HG03460 (cell line): Measurements from ENCODE around the gene TFEB.

ENCODE experiments used
- ATAC-seq: cut with Tn5 transposase; IDR thresholded peaks from one replicate; pipeline ENCODE4 v1.9.1; 2021; ENCODE audit not compliant: unreplicated experiment

The TFEB gene

DNA sequence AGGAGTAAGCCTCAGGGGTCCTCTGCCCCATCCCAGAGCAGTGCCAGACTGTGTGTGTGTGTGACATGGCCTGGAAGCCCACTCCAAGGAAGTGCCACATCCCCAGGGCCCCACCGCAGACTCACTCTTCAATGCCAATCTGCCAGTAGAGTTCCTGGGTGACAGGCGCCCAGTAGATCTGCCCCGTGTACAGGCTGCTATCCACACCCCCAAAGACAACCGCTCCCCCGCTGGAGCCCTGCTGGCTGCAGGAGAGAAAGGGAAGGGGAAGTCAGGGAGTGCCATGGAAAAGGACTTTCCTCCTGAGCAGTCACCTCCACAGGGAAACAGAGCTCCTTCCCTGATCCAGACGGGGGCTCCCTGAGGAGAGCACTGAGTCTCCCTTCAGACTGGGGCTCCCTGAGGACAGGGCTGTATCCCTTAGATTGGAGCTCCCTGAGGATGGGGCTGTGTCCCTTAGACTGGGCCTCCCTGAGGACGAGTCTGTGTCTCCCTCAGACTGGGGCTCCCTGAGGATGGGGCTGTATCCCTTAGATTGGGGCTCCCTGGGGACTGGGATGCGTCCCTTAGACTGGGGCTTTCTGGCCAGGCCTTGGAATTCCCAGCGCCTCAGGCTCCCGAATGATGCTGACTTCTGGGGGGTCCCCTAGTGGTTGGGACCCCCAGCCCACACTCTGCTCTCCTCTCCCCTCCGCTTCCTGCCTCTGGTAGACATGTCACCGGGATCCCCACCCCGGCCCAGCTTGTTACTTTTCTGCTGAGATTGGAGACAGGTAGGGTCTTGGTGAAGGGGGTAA is 5.2 kb upstream of the TFEB start:
- ATAC-seq = no peak

DNA sequence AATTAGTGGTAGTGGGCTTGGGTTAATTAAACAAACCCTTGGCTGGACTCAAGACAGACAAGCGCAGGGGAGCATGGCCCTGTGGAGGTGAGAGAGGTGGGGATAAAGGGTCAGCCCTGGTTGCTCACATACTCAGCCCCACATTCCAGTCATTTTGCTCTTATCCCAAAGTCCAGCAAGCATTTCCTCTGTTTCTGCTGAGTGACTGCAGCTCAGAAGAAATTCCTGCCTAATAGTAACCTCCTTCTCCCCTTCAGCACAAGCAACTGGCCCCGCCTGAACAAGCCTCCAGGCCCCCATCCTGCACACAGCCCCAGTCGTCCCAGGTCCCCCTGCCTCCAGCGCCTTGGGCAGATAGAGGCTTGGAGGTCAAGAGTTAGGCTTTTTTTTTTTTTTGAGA is 3.6 kb upstream of the TFEB start:
- ATAC-seq = no peak

DNA sequence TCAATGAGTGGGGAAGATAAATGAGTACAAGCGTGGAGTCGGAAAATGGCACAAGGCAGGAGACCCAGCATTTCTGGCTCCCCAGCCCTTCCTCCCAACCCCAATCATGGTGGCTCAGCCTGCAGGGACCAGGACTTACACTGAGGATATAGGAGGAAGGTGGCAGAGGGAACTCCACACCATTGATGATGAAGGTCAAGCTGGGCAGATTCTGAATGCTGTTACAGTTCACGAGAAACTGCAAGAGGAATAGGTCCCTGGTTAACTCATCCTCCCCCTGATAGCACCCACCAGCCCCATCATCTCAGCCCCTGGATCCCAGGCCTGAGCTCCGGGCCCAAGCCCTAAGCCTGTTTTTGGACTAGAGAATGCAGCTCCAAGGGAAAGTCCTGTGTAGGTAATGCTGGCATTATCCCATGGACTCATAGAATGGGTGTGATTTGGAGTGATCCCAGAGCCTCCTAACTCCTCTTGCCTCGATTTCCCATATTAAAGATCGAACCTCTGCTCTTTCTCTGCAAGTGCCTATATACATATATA is 2.3 kb upstream of the TFEB start:
- no peak for ATAC-seq

DNA sequence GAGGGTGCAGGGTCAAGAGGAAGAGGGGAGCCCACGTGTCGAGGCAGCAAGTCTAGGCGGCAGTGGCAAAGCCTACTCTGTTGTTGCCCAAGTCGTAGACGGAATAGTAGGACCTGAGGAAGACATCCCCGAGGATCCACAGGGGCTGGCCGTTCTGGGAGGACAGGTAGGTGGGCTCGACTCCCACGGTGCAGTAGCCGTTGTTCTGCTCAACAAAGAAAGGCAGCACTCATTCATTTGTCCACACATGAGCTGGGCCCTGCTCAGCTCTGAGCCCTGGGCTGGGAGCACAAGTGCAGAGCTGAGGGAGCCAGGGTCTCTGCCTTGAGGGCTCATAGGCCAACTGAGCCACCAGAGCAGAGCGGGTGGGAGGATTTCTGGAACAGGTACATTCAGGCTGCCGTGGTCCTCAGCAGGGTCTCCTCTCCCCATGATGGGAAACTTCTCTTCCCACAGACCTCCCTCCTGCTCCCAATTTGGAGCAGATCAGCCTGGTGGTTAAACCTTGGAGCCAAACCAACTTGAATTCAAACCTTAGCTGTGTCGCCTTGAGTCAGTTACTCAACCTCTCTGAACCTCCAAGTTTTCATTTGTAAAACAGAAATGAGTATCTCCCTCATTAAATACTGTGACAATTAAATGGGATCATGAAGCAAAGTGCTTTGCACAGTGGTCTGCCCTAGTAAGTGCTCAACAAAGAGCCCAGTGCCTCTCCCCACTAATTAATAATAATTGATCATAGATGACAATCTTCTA is 1.6 kb upstream of the TFEB start:
- ATAC-seq = no peak

DNA sequence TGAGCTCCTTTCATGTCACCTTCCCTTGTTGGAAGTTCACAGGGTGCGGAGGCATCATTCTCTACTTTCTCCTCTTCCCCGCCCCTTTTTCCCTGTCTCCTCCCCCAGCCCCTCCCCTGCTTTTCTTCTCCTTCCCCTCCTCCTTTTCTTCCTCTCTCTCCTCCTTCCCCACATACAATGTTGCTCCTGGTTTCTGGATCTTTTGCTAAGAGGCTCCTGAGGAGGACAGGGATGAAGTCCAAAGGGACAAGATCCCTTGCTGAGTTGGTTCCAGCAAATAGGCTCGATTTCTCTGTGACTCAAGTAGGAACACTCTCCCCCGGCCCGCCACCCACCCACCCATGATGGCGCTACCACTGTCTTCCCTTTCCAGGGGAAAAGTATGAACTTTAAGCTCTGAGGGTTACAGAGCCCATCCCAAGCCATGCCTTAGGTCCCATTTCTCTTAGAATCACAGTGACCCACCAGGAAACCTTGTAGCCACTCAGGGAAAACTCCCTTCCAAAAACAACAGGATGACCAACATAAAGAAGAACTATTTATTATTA is 852 bp upstream of the TFEB start:
- no peak for ATAC-seq

DNA sequence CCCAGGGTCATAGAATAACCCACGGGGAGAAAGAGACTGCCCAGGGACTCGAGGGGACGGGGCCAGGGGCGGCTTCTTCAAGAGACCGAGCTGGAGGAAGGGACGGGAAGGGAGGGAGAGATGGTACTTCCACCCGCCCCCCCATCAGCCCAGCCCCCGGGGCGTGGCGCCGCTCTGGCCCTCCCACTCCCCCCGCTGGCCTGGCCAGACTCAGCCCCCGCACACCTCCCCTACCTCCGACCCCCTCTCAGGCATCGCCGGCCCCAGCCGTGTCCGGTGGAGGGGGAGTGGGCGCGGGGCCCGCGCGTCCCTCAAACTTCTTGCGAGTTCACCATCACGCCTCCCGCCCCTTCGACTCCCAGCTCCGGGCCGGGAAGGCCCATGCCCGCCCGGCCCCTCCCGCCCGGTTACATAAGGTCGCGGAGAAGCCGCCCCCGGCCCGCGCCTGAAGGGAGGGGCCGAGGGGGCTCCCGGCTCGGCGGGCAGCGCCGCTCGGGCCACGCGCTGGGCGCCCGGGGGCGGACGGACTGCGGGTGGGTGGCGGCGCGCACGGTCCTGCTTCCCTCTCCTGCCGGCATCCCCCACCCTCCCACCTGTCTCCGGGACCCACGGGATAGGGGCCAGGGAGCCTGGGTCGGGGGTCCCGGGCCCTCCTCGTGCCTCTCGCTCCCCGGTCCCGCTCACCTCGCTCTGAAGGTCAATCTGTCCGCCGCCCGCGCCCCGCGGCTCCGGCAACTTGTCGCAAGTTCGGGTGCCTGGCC is 562 bp downstream of the TFEB start:
- peak; percentile 20 for ATAC-seq

DNA sequence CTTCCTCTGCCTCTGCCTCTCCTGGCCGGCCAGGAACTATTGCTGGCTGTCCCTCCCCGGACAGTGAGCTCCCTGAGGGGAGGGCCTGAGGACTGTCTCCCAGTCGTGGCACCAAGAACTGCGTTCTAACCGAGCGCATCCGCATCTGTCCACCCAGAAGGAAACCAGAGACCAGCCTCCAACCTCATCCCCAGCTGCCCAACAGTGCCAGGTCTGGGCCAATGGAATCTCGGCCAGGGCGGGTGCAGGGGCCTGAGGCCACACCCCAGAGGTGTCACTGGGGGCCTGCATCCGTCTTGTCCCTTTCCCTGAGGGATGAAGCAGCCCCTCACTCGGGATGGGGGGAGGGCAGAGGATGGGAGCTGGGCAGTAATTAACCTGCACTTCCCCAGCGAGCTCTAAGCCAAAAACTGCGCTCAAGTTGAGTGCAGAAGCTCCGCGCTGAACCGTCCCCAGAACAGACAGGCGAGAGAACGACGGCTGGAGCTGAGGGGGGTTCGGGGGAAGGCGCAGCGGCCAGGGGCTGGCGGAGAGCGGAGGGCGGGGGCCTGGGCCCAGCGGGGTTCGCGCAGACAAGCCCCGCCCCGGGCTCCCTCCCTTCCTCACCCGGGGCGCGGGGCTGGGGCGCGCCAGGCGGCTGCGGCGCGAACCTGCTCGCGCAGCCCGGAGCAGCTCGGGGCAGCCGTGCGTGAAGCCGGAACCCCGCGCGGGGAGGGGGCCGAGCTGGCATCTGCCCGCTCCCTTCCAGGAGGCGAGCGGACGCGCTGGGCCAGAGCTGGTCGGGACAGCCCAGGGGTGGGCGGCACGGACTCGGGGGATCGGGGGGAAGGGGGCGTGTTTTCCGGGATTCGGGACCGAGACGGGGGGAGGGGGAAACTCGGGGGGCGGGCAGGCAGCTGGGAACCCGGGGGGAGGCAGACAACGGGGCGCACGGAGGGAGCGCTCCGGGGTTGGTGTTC is 1.4 kb downstream of the TFEB start:
- ATAC-seq = peak; percentile 44

DNA sequence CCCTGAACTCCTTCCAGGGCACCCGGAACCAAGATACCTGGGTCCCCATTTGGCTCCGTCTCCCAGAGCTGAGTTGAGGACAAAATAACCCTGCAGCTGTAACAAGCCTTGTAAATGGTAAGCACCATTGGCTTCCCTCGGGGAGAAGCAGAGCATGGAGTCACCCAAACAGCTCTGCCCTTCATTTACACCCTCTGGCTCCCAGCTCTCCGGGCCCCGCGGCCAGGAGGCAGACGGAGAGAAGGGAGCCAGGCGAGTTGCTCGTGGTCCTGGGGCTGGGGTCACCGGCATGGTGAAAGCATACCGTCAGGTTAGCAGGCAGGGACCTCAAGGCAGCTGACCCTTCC is 2.1 kb downstream of the TFEB start:
- no peak for ATAC-seq

DNA sequence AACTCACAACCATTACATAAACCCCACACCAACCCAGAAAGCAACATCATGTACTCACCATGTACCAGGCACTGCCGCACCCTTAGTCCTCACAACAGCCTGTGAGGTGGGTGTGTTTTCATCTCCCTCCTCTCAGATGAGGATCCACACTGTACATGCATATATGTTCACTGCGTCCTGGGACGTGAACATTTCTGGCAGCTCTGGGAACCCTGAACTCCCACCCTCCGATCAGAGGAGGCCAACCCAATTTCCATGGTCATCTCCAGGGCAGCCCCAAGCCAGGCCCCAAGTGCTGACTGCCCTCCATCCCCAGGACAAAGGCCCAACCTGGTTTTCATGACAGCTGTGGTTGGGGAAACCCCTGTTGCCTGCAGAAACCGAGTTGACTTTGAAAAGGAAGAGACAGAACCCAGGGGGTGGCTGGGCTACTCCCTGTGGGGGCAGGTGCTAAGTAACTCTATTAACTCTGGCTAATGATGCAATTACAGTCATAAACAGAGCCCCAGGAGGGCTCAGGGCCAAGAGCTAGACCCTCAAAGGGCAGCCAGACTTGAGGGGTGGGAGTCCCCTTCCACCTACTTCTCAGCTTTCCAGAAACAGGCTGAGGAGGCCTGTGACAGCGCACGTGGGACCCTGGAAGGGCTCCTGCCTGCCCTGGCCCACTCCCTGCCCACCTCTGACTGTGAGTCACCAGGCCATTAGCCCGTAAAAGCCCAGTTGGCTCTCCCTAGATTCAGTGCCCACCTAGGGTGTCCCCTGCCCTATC is 2.6 kb downstream of the TFEB start:
- ATAC-seq = peak; percentile 35

DNA sequence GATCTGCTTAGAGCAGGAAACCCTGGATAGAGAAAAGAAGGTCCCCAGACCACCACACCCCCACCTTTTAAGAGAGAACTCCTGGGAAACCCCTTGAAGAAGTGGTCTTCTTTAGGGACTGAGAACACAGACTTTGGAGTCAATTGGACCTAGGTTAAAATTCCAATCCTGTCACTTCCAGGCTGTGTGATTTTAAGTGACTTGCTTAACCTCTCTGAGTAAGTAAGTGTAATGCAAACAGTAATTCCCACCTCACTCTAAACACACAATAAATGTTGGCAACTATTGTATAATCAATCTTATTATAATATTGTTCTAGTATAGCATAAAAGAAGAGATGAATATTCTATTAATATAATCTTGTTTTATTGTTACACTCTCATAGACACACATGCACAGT is 3.3 kb downstream of the TFEB start:
- no peak for ATAC-seq

DNA sequence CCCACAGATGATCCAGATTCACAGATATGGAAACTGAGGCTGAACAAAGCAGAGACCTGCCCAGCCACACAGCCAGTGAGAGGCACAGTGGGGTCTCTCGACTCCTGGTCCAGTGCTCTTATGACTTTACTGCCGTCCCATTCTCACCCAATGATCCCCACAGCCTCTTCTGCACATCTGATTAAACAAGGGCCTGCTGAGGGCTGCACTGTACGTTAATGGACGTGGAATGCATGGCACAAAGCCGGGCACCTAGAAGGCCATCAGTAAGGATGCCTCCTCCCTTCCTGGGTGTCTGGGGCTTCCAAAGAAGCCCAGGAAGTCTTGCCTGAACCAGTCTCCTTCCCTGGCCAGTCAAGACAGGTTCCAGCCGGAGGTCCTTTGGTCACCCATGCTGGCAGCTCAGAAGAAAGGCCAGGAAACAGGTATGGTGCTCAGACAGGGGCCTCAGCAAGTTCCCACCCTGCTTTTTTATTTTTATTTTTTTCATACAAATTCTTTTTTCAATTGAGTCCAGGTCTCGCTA is 3.8 kb downstream of the TFEB start:
- no peak for ATAC-seq

DNA sequence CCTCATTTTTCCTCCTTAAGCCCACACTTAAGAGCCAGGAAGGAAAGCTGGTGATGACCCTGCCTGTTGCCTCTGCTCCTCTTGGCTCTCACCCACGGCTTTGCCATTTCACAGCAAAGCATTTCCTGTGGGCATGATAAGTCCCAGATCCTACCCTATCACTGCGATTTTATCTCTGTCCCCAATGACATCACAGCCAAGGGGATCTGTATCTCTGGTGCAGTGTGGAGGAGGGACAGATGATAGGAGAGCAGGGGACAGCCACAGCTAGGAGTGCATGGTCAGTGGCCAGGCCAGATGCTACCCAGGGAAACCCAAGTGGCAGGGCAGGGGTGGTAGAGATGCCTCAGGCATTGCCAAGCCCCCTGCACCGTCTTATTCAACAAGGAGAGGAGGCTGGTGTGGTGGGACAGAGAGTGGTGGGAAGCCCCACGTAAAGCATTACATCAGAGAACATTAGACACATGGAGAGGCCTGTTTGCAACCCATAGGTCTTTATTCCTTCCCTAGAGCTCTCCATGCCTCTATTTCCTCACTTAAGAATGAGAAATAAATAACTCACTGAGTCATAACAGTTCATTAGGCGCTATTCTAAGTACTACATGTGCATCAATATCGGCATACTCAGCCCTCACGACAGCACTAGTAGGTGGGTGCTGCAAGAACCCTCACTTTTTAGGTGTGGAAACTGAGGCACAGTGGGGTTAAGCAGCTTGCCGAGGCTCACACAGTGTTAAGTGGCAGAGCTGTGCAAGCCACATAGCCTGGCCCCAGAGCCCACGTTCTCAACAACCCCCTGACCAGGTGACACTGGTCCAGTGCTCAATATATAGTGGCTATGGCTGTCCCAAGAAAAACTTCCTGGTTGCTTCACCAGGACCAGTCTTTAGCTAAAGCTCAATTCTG is 4.6 kb downstream of the TFEB start:
- no peak for ATAC-seq

DNA sequence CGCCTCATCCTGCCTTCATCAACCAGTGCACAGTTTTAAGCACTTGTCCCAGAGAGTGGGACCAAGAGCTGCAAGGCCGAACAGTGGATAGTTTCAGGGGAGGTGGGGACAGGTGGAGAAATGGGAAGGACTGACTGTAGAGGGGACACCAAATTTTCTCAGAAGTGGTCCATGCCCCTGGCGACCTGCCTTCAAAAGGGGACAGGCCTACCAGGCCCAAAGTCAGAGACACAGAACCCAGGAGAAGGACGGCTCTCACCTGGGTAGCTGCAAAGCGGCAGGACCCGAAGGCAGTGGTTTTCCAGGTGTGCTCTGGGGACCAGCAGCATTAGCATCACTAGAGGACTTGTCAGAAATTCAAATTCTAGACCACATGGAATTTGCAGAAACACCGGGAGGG is 5.8 kb downstream of the TFEB start:
- no peak for ATAC-seq

DNA sequence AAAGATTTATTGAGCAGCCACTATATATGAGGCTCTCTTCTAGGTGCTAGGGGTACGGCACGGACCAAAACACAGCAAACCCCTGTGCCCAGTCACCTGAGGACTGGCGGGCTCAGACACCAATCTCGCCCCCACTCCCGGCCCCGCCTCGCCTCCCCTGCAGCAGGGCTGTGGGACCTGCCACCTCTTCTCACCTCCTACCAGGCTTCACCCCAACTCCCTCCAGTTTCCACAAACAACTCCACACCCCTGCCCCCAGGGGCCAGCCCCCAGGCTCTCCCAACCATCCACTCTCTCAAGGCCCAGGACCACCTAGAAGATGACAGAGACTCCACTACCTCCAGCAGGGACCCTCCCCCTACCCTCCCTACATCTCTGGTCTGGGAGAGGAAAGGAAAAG is 6.5 kb downstream of the TFEB start:
- no peak for ATAC-seq

DNA sequence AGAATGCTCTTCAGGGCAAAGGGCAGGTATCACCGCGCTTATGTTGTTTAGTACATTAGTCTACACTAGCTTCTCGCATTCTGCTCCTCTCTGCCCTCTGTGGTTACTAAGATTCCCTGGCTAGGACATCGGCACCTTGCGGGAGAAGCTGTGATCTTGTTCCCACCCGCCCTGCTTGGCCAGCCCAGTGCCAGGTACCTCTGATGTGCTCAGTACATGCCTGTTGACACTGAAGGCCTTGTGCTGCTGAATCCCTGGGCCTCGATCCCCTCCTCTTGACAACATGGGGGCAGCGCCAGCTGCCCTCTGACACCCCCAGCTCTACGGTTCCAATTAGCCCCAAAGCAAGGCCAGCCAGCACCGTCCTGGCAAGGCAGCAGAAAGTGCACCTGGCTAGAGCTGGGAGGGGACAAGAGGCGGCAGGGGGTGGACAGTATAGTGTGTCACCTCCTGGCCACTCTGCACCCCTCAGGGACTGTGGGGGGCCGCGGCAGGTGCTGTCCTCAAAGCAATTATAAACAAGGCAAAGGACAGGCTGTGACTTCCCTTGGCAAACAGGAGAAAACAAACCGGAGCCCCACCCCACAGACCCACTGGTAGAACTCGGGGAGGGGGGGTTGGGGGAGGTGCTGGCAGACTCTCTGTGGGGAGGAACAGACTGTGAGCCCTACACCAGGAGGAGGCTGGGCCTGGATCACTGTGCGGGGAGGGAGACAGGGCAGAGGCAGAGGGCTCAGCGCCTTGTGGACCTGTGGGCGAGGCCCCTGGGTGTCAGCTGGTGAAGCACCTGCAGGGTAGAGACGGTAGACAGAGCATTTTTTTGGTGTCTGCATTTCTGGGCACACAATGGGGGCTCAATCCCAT is 7.1 kb downstream of the TFEB start:
- no peak for ATAC-seq

DNA sequence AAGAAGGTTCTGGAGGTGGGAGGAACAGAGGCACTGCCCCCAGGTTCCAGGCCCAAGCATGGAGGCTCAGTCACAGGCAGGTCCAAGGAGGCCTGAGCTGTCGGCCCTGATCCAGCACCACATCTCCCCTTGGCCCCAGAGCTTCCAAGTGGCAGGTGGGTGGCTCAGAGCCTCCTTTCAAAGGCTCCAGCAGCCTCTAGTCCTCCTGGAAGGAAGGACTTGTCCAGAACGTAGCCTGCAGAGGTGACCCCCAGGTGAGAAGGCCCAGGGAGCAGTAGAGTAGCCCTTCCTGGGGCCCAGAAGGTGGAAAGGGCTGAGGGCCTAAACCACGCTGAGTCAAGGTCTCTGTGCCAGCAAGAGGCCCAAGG is 7.7 kb downstream of the TFEB start:
- no peak for ATAC-seq

DNA sequence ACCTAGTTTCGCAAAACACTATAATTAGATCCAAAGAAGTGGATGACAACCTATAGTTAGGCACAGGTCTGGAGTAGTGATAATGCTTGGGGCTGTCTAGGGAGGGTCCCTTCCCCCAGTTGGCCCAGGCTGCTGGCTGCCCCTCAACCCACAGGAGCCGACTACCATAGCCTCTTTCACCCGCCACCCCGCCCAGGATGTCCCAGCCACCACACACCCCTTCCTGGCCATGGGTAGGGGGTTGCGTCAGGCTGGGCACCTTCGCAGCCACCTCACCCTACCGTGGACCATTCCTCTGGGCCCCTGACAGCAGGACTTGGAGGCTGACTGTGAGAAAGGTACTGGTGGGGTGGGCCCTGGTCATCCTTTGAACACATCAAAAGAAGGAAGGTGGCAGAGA is 8.5 kb downstream of the TFEB start:
- no peak for ATAC-seq
